OCI-LY7 (cell line): Measurements from ENCODE around the gene GLIPR1L1.

Experiments used
- EZH2phosphoT487 ChIP-seq: fragments of 200-600 bp; sonication (generic); IDR thresholded peaks from 2 replicates; pipeline ENCODE4 v1.6.1; 2018; ENCODE audit warnings: low read depth, borderline replicate concordance, mild to moderate bottlenecking, mixed run types, antibody characterized with exemption, low read length, moderate library complexity, mixed read lengths
- TF ChIP-seq, protein P1 (sequence below): fragments of 200-600 bp; sonication (generic); conservative IDR thresholded peaks from 2 replicates; pipeline ENCODE4 v1.5.1; 2014; ENCODE audit warnings: mild to moderate bottlenecking, antibody characterized with exemption, low read length, moderate library complexity, mixed read lengths

DNA sequence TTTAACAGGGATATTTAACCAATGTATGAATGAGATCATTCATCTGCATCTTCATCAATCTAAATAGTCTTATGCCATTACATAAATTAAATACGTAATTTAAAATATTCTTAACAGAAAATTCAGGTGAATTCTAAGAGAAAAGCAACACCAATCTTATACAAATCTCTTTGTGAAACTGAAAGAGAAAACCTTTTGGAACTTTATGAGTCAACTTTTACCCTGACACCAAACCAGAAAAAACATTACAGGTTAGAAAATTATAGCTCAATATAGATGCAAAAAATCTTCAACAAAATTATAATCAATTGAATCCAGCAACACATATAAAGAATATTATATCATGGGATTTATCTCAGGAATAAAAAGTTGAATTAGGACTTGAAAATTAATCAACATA lies 3.4 kb downstream of the GLIPR1L1 start:
- TF ChIP-seq, protein P1, sequence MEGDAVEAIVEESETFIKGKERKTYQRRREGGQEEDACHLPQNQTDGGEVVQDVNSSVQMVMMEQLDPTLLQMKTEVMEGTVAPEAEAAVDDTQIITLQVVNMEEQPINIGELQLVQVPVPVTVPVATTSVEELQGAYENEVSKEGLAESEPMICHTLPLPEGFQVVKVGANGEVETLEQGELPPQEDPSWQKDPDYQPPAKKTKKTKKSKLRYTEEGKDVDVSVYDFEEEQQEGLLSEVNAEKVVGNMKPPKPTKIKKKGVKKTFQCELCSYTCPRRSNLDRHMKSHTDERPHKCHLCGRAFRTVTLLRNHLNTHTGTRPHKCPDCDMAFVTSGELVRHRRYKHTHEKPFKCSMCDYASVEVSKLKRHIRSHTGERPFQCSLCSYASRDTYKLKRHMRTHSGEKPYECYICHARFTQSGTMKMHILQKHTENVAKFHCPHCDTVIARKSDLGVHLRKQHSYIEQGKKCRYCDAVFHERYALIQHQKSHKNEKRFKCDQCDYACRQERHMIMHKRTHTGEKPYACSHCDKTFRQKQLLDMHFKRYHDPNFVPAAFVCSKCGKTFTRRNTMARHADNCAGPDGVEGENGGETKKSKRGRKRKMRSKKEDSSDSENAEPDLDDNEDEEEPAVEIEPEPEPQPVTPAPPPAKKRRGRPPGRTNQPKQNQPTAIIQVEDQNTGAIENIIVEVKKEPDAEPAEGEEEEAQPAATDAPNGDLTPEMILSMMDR: no peak
- no peak for TF ChIP-seq EZH2phosphoT487
